ENCODE measurements around the gene RRP1. TPM values are rescaled to one million over a fixed set of nuclear protein-coding genes. Genes with fewer than 3 reads are reported as not detected.

Gene RRP1
- total RNA-seq, 1 experiment from 2014 or later = 53.9 TPM

DNA sequence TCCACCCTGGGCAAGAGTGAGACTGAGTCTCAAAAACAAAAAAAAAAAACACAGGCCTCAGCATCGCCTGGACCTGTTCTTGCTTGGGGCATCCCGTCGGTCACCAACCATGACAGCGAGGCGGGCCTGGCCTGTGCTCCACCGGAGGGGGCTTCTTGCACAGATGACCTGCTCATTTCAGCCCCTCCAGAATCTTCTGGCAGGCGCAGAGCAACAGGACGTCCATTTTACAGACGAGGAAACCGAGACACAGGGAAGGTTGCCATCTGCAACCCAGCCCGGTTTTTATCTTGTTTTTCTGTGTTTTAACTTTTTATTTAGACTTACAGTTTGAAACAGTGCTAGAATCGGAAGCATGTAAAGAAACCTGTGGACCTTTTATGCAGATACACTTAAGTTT, 14.2 kb upstream of the RRP1 start:
- ChIA-PET CTCF (no interaction called here), RAD21 (ENCODE audit: low non-redundant PET in 1 of 2, low total read pairs in 2 of 2, uncharacterized antibody in 2 of 2, unreplicated experiment in 2 of 2) (no interaction called here), POLR2A (no interaction called here)
- TSS peak; percentile 76 for BruUV-seq (replicated peaks)
- no peak for DNase-seq (ENCODE audit: low read depth, low spot score)
- no peak for ATAC-seq
- peak overlapping the region; percentile 95 for H3K27ac ChIP-seq (ENCODE audit: low read depth, low read length)
- peak overlapping the region; percentile 82 for H3K9ac ChIP-seq (ENCODE audit: low read length)
- no peaks in the 10 kb centered on the region for H3K27me3 ChIP-seq (ENCODE audit: insufficient read depth, low read length)
- no peaks in the 10 kb centered on the region for H3K9me2 ChIP-seq (ENCODE audit: insufficient read depth)
- no peak overlapping the region for H2AFZ ChIP-seq (ENCODE audit: low read depth, low read length, poor library complexity, severe bottlenecking)
- peak overlapping the region; percentile 79 for H3K4me2 ChIP-seq (ENCODE audit: low read length)
- intact Hi-C loops (cut with micrococcal nuclease) = no loop called here
- TF ChIP-seq RAD21 (IDR thresholded peaks at IDR 0.05; ENCODE audit: low read depth) (no peak), SRF (IDR thresholded peaks at IDR 0.05; ENCODE audit: low read depth) (no peak), SIN3A (IDR thresholded peaks at IDR 0.05; ENCODE audit: low read depth) (no peak), CBX3 (IDR thresholded peaks at IDR 0.05; ENCODE audit: low read depth) (no peak), ZFX (IDR thresholded peaks at IDR 0.05) (no peak), EZH2phosphoT487 (IDR thresholded peaks at IDR 0.05; ENCODE audit: borderline replicate concordance) (no peak), CEBPB (IDR thresholded peaks at IDR 0.05; ENCODE audit: low read depth) (no peak), POLR2AphosphoS5 (IDR thresholded peaks at IDR 0.05; ENCODE audit: low read depth, low read length) (no peak)
- no peaks in the 10 kb centered on the region for H3K9me3 ChIP-seq (ENCODE audit: control insufficient read depth in 1 of 2, insufficient read depth in 1 of 2, low read depth in 1 of 2, low read length in 2 of 2)
- H3K4me1 ChIP-seq (ENCODE audit: control insufficient read depth in 1 of 2, insufficient read depth in 2 of 2, low read length in 2 of 2) = peaks cover 3 to 20% of the 10 kb centered on the region in 2 experiments; a peak in 3 of 4 replicates
- H3K79me2 ChIP-seq (ENCODE audit: insufficient read depth, low read length) = peaks cover 18% of the 10 kb centered on the region
- peak overlapping the region; percentile 81 to 85 for H3K4me3 ChIP-seq (replicated peaks in 1 of 2; ENCODE audit: low read depth in 1 of 2, low read length in 2 of 2)
- peaks cover 8 to 9% of the 10 kb centered on the region in 2 experiments; a peak in 3 of 4 replicates for H3K36me3 ChIP-seq (ENCODE audit: control insufficient read depth in 1 of 2, insufficient read depth in 2 of 2, low read length in 2 of 2)
- no peaks in the 10 kb centered on the region for H4K20me1 ChIP-seq (ENCODE audit: insufficient read depth)

GRCh38 chr21:43775795-43776430, 13.5 kb upstream of the RRP1 start, which contains the start of gene CSTB:
Gene CSTB (minus strand): TSS chr21:43776308. CDS start chr21:43776269, 39 bp downstream.
- CTCF ChIA-PET = no interaction called here
- H3K79me2 ChIP-seq (ENCODE audit: insufficient read depth, low read length) = peaks cover 18% of the 10 kb centered on the region
- H3K36me3 ChIP-seq (ENCODE audit: control insufficient read depth in 1 of 2, insufficient read depth in 2 of 2, low read length in 2 of 2) = peaks cover 8 to 9% of the 10 kb centered on the region in 2 experiments; a peak in 3 of 4 replicates
- no peak within 1 kb of the TSS for H2AFZ ChIP-seq (ENCODE audit: low read depth, low read length, poor library complexity, severe bottlenecking)
- intact Hi-C loops (cut with micrococcal nuclease) = no loop called here
- H3K9me3 ChIP-seq (ENCODE audit: control insufficient read depth in 1 of 2, insufficient read depth in 1 of 2, low read depth in 1 of 2, low read length in 2 of 2) = no peaks in the 10 kb centered on the region
- POLR2A ChIA-PET = no interaction called here
- RAD21 ChIA-PET (ENCODE audit: low non-redundant PET in 1 of 2, low total read pairs in 2 of 2, uncharacterized antibody in 2 of 2, unreplicated experiment in 2 of 2) = no interaction called here
- peaks cover 3 to 21% of the 10 kb centered on the region in 2 experiments; a peak in 3 of 4 replicates for H3K4me1 ChIP-seq (ENCODE audit: control insufficient read depth in 1 of 2, insufficient read depth in 2 of 2, low read length in 2 of 2)
- peak within 1 kb of the TSS; percentile 81 to 85 for H3K4me3 ChIP-seq (replicated peaks in 1 of 2; ENCODE audit: low read depth in 1 of 2, low read length in 2 of 2)
- peak within 1 kb of the TSS; percentile 95 for H3K27ac ChIP-seq (ENCODE audit: low read depth, low read length)
- peak; percentile 83 for ATAC-seq
- H3K9ac ChIP-seq (ENCODE audit: low read length) = peak within 1 kb of the TSS; percentile 82
- no peaks in the 10 kb centered on the region for H4K20me1 ChIP-seq (ENCODE audit: insufficient read depth)
- BruUV-seq (replicated peaks) = no TSS peak
- H3K4me2 ChIP-seq (ENCODE audit: low read length) = peak within 1 kb of the TSS; percentile 79
- no peaks in the 10 kb centered on the region for H3K9me2 ChIP-seq (ENCODE audit: insufficient read depth)
- no peaks in the 10 kb centered on the region for H3K27me3 ChIP-seq (ENCODE audit: insufficient read depth, low read length)
- DNase-seq (ENCODE audit: low read depth, low spot score) = peak; percentile 23
- TF ChIP-seq, protein P1, sequence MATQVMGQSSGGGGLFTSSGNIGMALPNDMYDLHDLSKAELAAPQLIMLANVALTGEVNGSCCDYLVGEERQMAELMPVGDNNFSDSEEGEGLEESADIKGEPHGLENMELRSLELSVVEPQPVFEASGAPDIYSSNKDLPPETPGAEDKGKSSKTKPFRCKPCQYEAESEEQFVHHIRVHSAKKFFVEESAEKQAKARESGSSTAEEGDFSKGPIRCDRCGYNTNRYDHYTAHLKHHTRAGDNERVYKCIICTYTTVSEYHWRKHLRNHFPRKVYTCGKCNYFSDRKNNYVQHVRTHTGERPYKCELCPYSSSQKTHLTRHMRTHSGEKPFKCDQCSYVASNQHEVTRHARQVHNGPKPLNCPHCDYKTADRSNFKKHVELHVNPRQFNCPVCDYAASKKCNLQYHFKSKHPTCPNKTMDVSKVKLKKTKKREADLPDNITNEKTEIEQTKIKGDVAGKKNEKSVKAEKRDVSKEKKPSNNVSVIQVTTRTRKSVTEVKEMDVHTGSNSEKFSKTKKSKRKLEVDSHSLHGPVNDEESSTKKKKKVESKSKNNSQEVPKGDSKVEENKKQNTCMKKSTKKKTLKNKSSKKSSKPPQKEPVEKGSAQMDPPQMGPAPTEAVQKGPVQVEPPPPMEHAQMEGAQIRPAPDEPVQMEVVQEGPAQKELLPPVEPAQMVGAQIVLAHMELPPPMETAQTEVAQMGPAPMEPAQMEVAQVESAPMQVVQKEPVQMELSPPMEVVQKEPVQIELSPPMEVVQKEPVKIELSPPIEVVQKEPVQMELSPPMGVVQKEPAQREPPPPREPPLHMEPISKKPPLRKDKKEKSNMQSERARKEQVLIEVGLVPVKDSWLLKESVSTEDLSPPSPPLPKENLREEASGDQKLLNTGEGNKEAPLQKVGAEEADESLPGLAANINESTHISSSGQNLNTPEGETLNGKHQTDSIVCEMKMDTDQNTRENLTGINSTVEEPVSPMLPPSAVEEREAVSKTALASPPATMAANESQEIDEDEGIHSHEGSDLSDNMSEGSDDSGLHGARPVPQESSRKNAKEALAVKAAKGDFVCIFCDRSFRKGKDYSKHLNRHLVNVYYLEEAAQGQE (IDR thresholded peaks at IDR 0.05; ENCODE audit: low read depth) = no peak
- no peak for TF ChIP-seq EGR1 (IDR thresholded peaks at IDR 0.05; ENCODE audit: low read depth)
- no peak for TF ChIP-seq YY1 (IDR thresholded peaks at IDR 0.05; ENCODE audit: extremely low read depth, insufficient replicate concordance, low read depth, low read length)
- TF ChIP-seq, protein P2, sequence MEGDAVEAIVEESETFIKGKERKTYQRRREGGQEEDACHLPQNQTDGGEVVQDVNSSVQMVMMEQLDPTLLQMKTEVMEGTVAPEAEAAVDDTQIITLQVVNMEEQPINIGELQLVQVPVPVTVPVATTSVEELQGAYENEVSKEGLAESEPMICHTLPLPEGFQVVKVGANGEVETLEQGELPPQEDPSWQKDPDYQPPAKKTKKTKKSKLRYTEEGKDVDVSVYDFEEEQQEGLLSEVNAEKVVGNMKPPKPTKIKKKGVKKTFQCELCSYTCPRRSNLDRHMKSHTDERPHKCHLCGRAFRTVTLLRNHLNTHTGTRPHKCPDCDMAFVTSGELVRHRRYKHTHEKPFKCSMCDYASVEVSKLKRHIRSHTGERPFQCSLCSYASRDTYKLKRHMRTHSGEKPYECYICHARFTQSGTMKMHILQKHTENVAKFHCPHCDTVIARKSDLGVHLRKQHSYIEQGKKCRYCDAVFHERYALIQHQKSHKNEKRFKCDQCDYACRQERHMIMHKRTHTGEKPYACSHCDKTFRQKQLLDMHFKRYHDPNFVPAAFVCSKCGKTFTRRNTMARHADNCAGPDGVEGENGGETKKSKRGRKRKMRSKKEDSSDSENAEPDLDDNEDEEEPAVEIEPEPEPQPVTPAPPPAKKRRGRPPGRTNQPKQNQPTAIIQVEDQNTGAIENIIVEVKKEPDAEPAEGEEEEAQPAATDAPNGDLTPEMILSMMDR (IDR thresholded peaks at IDR 0.05 in 2 of 3, conservative IDR thresholded peaks at IDR 0.05 in 1 of 3; ENCODE audit: borderline replicate concordance in 1 of 3, insufficient read depth in 1 of 3, low read depth in 2 of 3, low read length in 2 of 3) = no peak
- TF ChIP-seq CBX3 (IDR thresholded peaks at IDR 0.05; ENCODE audit: low read depth) = no peak
- no peak for TF ChIP-seq ELF1 (IDR thresholded peaks at IDR 0.05; ENCODE audit: borderline replicate concordance, low read depth)
- TF ChIP-seq, protein P3, sequence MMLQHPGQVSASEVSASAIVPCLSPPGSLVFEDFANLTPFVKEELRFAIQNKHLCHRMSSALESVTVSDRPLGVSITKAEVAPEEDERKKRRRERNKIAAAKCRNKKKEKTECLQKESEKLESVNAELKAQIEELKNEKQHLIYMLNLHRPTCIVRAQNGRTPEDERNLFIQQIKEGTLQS (IDR thresholded peaks at IDR 0.05) = no peak
- no peak for TF ChIP-seq SIN3A (IDR thresholded peaks at IDR 0.05; ENCODE audit: low read depth)
- peak; percentile 82; the same call in 1 of the 2 replicates for TF ChIP-seq ZFX (IDR thresholded peaks at IDR 0.05)
- TF ChIP-seq, protein P4, sequence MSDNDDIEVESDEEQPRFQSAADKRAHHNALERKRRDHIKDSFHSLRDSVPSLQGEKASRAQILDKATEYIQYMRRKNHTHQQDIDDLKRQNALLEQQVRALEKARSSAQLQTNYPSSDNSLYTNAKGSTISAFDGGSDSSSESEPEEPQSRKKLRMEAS (IDR thresholded peaks at IDR 0.05) = no peak
